Adipocyte (in vitro differentiated cells): ENCODE results near the gene MACROH2A1.

ENCODE experiments used
- DNase-seq: peaks from one replicate; pipeline ENCODE4 v3.0.0-alpha.2; 2015; ENCODE audit warnings: low read depth
- H3K27me3 ChIP-seq: replicated peaks from 2 replicates; pipeline ENCODE4 v1.7.0; 2013; ENCODE audit warnings: mild to moderate bottlenecking, low read length, moderate library complexity; ENCODE audit not compliant: control insufficient read depth, insufficient read depth
- H3K36me3 ChIP-seq: 2 replicates; pipeline ENCODE4 v1.7.0; 2013; ENCODE audit warnings: low read length, mild to moderate bottlenecking, moderate library complexity; ENCODE audit not compliant: control insufficient read depth, insufficient read depth, severe bottlenecking
- H3K4me1 ChIP-seq: 2 replicates; pipeline ENCODE4 v1.7.0; 2013; ENCODE audit warnings: mild to moderate bottlenecking, low read length, moderate library complexity; ENCODE audit not compliant: control insufficient read depth, insufficient read depth
- H3K4me3 ChIP-seq: 2 replicates; pipeline ENCODE4 v1.7.0; 2013; ENCODE audit warnings: mild to moderate bottlenecking, low read length, moderate library complexity
- H3K9ac ChIP-seq: 2 replicates; pipeline ENCODE4 v1.7.0; 2013; ENCODE audit warnings: mild to moderate bottlenecking, low read length, moderate library complexity
- H3K9me3 ChIP-seq: 2 replicates; pipeline ENCODE4 v1.7.0; 2013; ENCODE audit warnings: mild to moderate bottlenecking, low read length, moderate library complexity; ENCODE audit not compliant: control insufficient read depth

Gene MACROH2A1

DNA sequence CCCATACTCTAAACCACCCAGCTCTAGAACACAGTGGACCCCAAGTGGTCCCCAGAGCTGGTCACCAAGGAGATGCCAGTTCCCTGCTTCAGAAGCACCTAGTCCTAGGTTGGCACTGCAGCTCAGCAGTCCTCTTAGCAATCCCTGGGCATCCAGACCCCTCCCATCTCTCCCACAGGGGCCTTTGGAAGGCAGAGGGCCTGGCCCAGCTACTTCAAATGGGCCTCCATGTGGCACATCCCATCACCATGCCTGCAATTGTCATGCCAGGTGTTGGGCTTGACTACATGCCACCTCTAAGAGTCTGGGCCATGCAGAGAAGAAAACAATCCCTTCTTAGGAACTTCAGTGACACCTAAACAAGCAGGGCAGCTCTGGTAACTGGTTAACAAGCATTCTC, 14.1 kb downstream of the MACROH2A1 start:
- peaks cover 71% of the 10 kb centered on the region for H3K36me3 ChIP-seq

GRCh38 chr5:135383803-135384495, 15.1 kb downstream of the MACROH2A1 start:
- Histone ChIP-seq H3K4me3 (no peak overlapping the region), H3K9me3 (no peaks in the 10 kb centered on the region), H3K27me3 (no peaks in the 10 kb centered on the region), H3K36me3 (peaks cover 74% of the 10 kb centered on the region), H3K4me1 (peaks cover 37% of the 10 kb centered on the region), H3K9ac (no peak overlapping the region)
- no peak for DNase-seq

More for the DNA sequence above, 14.1 kb downstream of the MACROH2A1 start:
- Histone ChIP-seq H3K27me3 (no peaks in the 10 kb centered on the region), H3K4me1 (peaks cover 28% of the 10 kb centered on the region), H3K9me3 (no peaks in the 10 kb centered on the region), H3K4me3 (no peak overlapping the region), H3K9ac (no peak overlapping the region)
- DNase-seq: no peak

DNA sequence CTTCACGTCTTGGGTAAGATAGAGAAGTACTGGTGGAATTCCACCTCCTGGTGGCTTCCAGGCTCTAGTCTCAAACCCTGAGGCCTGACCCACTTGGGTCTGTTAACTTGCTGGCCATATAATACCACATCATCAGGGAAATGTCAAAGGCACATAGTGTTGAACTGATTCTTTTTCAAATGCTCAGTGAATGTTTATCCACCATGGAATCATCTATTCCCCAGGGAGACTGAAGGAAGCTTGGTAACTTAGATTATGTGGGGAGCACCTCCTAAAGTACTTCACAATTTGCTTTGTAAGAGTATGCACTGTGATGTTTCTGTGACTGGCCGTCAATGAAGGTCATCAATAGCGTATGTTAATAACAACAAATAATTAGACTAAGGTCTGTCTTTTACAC, 16.1 kb downstream of the MACROH2A1 start:
- Histone ChIP-seq H3K27me3 (no peaks in the 10 kb centered on the region), H3K4me3 (no peak overlapping the region), H3K36me3 (peaks cover 74% of the 10 kb centered on the region), H3K9me3 (no peaks in the 10 kb centered on the region), H3K9ac (no peak overlapping the region), H3K4me1 (peaks cover 47% of the 10 kb centered on the region)
- DNase-seq: no peak

DNA sequence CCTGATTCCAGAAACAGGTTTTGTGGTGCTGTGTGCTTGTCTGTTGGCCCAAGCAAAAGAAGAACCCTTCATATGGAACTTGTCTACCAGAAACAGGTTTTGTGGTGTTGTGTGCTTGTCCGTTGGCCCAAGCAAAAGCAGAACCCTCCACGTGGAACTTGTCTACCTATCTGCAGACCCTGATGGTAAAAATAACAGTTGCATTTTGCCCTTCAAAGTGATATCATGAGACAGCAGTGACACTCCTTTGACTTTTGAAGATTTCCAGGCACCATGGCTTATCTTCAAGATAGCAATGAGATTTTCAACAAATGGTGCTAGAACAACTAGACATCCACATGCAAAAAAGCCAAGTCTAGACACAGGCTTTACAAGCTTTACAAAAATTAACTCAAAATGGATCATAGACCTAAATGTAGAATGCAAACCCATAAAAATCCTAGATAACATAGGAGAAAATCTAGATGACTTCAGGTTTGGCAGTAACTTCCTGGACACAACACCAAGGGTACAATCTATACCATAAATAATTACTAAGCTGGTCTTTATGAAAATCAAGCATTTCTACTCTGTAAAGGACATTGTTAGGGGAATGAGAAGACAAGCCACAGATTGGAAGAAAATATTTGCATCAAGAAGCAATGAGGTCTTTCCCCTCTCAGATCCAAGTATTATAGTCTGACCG, 16.8 kb downstream of the MACROH2A1 start:
- H3K27me3 ChIP-seq: no peaks in the 10 kb centered on the region
- peaks cover 50% of the 10 kb centered on the region for H3K4me1 ChIP-seq
- H3K9ac ChIP-seq: no peak overlapping the region
- peaks cover 74% of the 10 kb centered on the region for H3K36me3 ChIP-seq
- no peak for DNase-seq
- no peak overlapping the region for H3K4me3 ChIP-seq
- H3K9me3 ChIP-seq: no peaks in the 10 kb centered on the region

- no peaks in the 10 kb centered on the region for H3K9me3 ChIP-seq
- H3K4me3 ChIP-seq: peak overlapping the region; percentile 28
- H3K27me3 ChIP-seq: no peaks in the 10 kb centered on the region
- peaks cover 77% of the 10 kb centered on the region for H3K36me3 ChIP-seq
- DNase-seq: peak; percentile 53
- peaks cover 54% of the 10 kb centered on the region for H3K4me1 ChIP-seq
- no peak overlapping the region for H3K9ac ChIP-seq
Observed at GRCh38 chr5:135379046-135379654, 19.9 kb downstream of the MACROH2A1 start.

- H3K4me1 ChIP-seq: peaks cover 60% of the 10 kb centered on the region
- H3K36me3 ChIP-seq: peaks cover 72% of the 10 kb centered on the region
- no peak overlapping the region for H3K4me3 ChIP-seq
- H3K9me3 ChIP-seq: no peaks in the 10 kb centered on the region
- peak; percentile 66 for DNase-seq
- no peaks in the 10 kb centered on the region for H3K27me3 ChIP-seq
- no peak overlapping the region for H3K9ac ChIP-seq
Observed at GRCh38 chr5:135377751-135378680, 21.0 kb downstream of the MACROH2A1 start.

DNA sequence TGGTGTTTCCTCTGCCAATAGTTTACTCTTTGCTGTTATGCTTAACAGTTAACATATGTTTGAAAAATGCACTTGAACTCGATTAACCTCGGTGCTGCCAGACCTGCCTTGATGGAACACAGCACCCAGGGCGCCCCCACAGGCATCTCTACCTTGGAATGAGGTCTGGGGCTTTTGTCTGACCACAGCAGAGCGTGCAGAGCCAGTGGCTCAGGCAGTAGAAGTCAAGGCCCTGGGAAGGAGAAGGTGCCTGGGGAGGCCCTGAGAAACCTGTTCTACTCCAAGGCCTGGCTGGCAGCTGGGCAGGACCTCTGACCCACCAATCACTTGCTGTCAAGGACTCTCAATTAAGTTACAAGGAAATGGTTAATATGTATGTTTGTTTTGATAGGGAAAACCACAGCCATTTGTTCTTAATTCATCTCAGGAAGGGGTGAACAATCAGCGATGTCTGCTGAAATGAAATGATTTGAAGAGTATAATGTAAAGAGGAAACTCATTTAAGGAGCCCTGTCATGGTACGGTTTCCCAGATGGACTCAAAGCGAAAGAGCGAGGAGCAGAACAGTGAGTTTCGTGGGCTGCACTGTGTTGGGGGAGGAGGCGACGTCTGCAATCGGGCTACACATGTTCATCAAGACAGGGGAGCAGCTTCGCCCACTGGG, 21.9 kb downstream of the MACROH2A1 start:
- Histone ChIP-seq H3K9ac (no peak overlapping the region), H3K36me3 (peaks cover 65% of the 10 kb centered on the region), H3K4me1 (peaks cover 70% of the 10 kb centered on the region), H3K4me3 (no peak overlapping the region), H3K27me3 (no peaks in the 10 kb centered on the region), H3K9me3 (no peaks in the 10 kb centered on the region)
- DNase-seq: peak; percentile 78

GRCh38 chr5:135375040-135375793, 23.8 kb downstream of the MACROH2A1 start:
- Histone ChIP-seq H3K4me3 (peak overlapping the region; percentile 35), H3K4me1 (peaks cover 84% of the 10 kb centered on the region), H3K9ac (peak overlapping the region; percentile 56), H3K9me3 (no peaks in the 10 kb centered on the region), H3K27me3 (no peaks in the 10 kb centered on the region), H3K36me3 (peaks cover 55% of the 10 kb centered on the region)
- peak; percentile 54 for DNase-seq

DNA sequence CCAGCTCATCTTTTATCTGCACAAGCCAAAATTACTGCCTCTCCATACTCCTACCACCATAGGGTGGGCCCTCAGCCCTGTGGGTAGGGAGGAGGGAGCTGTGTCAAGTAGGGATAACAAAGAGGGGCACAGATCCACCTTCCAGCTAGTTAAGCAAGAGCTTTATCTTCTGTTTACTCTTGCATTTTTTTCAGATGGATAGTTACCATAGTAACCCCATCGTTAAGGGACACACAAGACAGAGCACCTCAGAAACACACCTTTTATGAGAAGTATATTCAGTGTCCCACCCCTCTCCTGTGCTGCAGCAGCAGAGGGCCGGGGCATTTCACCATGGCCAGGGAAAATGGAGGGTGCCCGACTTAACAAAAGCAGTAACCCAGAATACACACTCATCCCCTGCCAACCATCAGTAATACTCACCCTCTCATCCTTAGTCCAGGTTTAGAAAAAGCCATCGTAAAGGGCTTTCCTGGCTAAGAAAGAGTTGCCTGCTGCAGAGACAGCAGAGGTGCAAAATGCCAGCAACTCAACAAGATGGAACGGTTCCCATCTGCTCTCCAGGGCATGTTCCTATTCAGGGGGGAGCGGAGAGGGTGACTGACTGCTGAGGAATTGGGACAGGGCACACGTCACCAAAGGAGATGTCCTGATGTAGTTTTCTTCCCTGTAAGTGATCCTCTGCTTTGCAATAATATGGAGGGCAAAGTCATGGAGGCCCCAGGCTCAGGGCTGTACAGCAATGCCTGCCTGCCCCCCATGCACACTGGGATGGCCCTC, 25.1 kb downstream of the MACROH2A1 start:
- Histone ChIP-seq H3K9ac (peak overlapping the region; percentile 56), H3K27me3 (no peaks in the 10 kb centered on the region), H3K4me1 (peaks cover 71% of the 10 kb centered on the region), H3K9me3 (no peaks in the 10 kb centered on the region), H3K36me3 (peaks cover 59% of the 10 kb centered on the region), H3K4me3 (no peak overlapping the region)
- DNase-seq: peak; percentile 45
